Measurements from ENCODE around the gene TOR1A.

The TOR1A gene

GRCh38 chr9:129851821-129852220 lies 27.9 kb upstream of the TOR1A start:
- no peak for DNase-seq

DNA sequence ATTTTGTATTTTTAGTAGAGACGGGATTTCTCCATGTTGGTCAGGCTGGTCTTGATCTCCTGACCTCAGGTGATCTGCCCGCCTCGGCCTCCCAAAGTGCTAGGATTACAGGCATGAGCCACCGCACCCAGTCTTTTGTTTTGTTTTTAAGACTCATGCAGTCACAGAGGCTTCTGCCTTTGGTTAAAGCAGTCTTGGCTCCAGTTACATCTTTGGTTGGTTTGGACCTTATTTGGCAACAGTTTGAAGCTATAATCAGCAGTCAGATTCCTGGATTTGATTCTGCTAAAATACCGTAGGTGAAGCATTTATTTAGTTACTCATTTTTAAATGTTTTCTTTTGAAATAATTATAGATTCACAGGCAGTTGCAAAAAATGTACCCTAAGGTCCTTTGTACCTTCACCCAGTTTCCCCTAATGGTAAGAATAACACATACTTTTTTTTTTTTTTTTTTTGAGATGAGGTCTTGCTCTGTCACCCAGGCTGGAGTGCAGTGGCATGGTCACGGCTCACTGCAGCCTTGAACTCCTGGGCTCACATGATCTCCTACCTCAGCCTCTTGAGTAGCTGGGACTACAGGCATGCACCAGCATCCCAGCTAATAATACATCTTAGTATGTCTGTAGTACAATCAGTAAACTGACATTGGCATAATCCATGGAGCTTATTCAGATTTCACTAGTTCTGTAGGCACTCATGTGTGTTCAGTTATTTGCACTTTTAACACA lies 27.1 kb upstream of the TOR1A start:
- no peak for DNase-seq

GRCh38 chr9:129849901-129850300 lies 26.0 kb upstream of the TOR1A start:
- no peak for DNase-seq

GRCh38 chr9:129848712-129849441 lies 24.9 kb upstream of the TOR1A start:
- no peak for DNase-seq

DNA sequence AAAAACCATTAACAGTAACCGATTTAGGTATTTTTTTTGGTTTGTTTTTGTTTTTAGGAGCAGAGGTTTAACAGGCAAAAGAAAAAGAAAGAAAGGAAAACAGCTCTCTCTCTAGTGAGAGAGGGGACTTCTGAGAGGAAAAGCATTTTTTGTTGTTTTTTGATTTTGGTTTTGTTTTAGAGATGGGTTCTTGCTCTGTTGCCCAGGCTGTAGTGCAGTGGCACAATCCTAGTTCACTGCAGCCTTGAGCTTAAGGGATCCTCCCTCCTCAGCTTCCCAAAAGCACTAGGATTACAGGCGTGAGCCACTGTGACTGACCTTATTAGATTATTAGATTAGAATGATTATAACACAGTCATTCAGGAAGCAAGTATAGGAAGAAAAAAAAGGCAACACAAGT lies 21.4 kb upstream of the TOR1A start:
- DNase-seq, result no peak

- DNase-seq, result no peak
Observed at GRCh38 chr9:129841071-129841470, 17.1 kb upstream of the TOR1A start.

DNA sequence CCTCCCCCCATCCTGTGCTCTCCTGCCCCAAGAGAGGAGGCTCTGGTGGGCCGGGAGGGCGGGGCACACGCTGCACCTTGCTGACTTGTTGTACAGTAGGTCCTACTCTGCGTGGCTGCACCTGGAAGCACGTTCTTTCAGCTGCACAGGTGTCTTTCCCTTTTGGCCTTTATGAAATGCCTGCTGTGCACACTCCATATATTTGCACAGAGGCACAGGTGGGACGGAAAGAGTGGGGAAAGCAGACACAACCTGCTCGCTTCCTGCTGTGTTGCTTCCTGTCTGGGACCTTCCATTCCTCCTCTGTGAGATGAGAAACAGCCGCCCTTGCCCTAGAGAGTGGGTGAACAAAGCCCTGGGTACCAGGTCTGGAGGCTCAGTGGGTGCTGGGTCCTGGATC lies 16.1 kb upstream of the TOR1A start:
- DNase-seq, result no peak

DNA sequence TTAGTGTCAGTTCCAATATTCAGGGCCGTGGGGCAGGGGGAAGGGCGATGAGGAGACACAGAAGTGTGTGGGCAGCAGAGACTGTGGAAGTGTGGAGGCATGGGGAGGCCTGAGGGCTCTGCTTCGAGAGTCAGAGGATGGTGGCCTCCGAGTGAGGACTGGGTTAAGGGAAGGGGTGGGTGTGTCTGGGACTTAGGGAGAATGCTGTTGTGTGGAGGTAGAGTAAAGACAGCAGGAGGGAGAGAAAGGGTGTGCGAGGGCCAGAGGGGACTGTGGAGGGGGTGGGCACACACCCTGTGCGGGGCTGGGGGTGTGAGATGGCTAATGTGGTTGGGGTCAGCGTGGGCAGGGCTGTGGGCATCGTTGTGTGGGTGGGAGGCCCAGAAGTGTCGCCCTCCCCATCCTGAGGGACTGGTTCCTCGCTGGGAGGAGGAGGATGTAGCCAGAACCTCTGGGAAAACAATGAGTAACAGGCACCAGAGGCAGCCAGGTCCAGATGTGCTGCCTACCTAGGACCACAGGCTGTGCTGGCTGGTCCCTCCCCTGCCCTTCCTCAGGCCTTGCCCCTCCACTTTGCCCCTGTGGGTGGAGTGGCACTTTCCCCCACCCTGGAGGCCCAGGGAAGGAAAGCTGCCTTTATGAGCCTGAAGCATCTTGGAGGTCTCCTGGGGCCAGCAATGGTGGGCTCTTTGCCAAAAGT lies 15.5 kb upstream of the TOR1A start:
- no peak for DNase-seq

GRCh38 chr9:129838707-129839259 lies 14.8 kb upstream of the TOR1A start:
- no peak for DNase-seq

DNA sequence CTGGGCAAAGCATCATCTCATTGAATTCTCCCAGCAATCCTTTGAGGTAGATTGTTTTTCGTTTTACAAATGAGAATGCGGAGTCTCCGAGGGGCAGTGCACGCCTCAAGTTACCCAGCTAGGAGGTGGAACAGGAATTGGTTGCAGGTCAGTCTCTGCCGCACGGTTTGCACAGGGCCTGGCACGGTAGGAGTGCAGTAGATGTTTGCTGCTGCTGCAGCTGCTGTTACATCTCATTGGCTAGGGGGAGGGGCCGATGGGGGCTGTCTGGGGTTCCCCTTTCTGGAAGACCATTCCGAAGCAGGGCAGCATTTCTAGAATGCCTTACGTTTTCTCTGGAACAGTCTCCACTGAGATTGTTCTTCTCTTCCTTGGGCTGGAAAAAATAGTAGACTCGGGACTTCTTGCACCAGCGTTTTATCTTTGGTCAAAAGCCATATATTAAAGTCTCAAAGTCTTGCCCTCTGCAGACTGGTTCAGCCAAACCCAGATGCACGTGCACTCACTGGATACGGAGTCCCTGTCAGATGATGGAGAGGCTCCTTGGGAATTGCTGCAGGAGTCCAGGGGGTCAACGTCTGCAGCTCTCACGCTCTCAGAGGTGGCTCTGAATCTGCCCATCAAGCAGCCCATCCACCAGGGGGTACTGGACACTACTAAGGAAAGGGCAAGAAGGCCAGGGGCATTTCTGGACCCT lies 12.5 kb upstream of the TOR1A start:
- DNase-seq, result peak; percentile 72

DNA sequence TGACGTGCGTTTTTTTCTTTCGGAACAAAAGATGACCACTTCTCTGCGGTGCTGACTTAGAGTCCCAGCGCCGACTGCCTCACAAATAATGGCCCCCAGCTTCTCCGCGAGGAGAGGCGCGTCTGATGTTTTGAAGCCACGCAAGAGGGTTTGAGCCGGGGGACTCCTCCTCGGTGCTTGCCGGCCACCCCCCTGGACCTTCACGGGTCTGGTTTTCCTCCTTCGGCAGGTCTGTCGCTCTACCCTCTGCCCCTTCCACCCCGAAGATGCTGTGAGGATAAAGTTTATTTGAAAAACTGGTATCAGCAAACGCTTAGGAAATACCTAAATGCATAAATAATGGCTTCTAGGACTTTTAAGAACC lies 11.9 kb upstream of the TOR1A start:
- no peak for DNase-seq

- peak; percentile 99 for DNase-seq
Observed at GRCh38 chr9:129835128-129835859, 11.4 kb upstream of the TOR1A start, which contains the start of the genes C9orf78 and USP20. Gene C9orf78, minus strand, starts transcription at chr9:129835275. Its CDS starts 54 bp downstream, at chr9:129835221. Gene USP20, plus strand, starts transcription at chr9:129835458. Its CDS starts 17,098 bp downstream, at chr9:129852556.

- peak; percentile 48 for DNase-seq
Observed at GRCh38 chr9:129834489-129835127, 10.7 kb upstream of the TOR1A start.

DNA sequence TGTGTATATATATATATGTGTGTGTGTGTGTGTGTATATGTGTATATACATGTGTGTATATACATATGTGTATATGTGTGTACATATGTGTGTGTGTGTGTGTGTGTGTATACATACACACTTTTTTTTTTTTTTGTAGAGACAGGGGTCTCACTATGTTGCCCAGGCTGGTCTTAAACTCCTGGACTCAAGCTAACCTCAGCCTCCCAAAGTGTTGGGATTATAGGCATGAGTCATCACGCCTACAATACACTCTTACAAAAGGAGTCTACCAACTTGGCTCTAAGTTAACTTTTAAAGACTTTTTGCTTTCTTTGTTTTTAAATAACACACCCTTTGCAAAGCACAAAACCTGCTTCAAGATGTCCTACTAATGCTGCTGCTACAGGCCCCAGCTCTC lies 9.0 kb upstream of the TOR1A start:
- no peak for DNase-seq

DNA sequence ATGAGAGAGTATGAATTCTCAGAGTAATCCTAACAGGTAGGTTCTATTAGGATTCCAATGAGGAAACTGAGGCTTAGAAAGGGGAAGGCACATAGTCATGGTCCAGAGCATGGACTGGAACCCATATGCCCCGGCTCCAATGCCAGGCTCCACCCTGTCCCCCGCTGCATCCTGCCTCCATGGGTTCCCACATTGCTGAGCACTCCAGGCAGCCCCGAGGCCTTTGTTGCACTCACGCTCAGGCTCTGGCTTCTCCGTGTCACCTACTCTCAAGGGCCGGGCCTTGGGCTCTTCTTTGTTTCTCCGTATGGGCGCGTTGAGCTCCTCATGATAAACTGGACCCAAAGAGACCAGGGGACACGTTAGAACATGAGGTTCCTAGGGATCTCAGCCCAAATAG lies 5.0 kb upstream of the TOR1A start:
- DNase-seq, result no peak

GRCh38 chr9:129828051-129828450 lies 4.1 kb upstream of the TOR1A start:
- DNase-seq, result peak; percentile 61

- DNase-seq, result no peak
Observed at GRCh38 chr9:129826759-129827158, 2.8 kb upstream of the TOR1A start.

- peak; percentile 74 for DNase-seq
Observed at GRCh38 chr9:129826344-129826743, 2.4 kb upstream of the TOR1A start.

DNA sequence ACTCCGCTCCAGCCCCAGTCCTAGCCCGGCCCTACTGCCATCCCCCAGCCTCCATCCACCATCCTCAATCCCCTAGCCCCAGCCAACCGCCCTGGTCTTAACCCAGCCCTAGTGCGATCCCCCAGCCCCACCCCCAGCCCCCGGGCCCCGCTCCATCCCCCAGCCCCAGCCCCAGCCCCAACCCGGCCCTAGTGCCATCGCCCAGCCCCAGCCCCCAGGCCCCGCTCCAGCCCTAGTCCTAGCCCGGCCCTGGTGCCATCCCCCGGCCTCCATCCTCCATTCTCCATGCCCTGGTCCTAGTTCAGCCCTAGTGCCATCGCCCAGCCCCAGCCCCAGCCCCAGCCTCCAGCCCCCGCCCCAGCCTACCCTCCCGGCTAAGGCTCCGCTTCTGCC lies 398 bp downstream of the TOR1A start:
- no peak for DNase-seq

- DNase-seq, result peak; percentile 52
Observed at GRCh38 chr9:129822898-129823541, 916 bp downstream of the TOR1A start.
